Occipital lobe (tissue), 2 donors: ENCODE results near the gene CNTN3. TPM values are rescaled to one million over a fixed set of nuclear protein-coding genes. Genes with fewer than 3 reads are reported as not detected.

Source experiments
- DNase-seq: peaks from one replicate; lab custom pipeline; 2025; lab: John Stamatoyannopoulos, UW
- total RNA-seq: library from RNA; depleted of rRNA; stranded (reverse); fragments of >200 nt; gene quantifications from one replicate; pipeline ENCODE4 v1.2.3, GENCODE V29; 2014

CNTN3 gene
- total RNA-seq, 1 donor from 2014 or later: 16.2 TPM

- no peak for DNase-seq
These were observed 3.3 kb downstream of the CNTN3 start for GRCh38 chr3:74611206-74611605.

GRCh38 chr3:74607803-74608202, 6.7 kb downstream of the CNTN3 start:
- DNase-seq: no peak

- DNase-seq: no peak
These were observed 7.5 kb downstream of the CNTN3 start for GRCh38 chr3:74606996-74607395.

GRCh38 chr3:74605437-74605836, 9.0 kb downstream of the CNTN3 start:
- no peak for DNase-seq

GRCh38 chr3:74603292-74603691, 11.2 kb downstream of the CNTN3 start:
- no peak for DNase-seq

GRCh38 chr3:74602471-74602870, 12.0 kb downstream of the CNTN3 start:
- no peak for DNase-seq

- DNase-seq: no peak
These were observed 12.7 kb downstream of the CNTN3 start for GRCh38 chr3:74601793-74602192.

GRCh38 chr3:74599564-74599963, 14.9 kb downstream of the CNTN3 start:
- no peak for DNase-seq

GRCh38 chr3:74593152-74593551, 21.3 kb downstream of the CNTN3 start:
- no peak for DNase-seq

GRCh38 chr3:74592359-74592758, 22.1 kb downstream of the CNTN3 start:
- no peak for DNase-seq

GRCh38 chr3:74591946-74592345, 22.5 kb downstream of the CNTN3 start:
- no peak for DNase-seq

- no peak for DNase-seq
These were observed 23.1 kb downstream of the CNTN3 start for GRCh38 chr3:74591342-74591741.

- DNase-seq: no peak
These were observed 23.7 kb downstream of the CNTN3 start for GRCh38 chr3:74590620-74591262.

GRCh38 chr3:74584782-74585181, 29.7 kb downstream of the CNTN3 start:
- no peak for DNase-seq

GRCh38 chr3:74582982-74583381, 31.5 kb downstream of the CNTN3 start:
- DNase-seq: no peak

GRCh38 chr3:74575857-74576256, 38.6 kb downstream of the CNTN3 start:
- no peak for DNase-seq

- DNase-seq: no peak
These were observed 43.3 kb downstream of the CNTN3 start for GRCh38 chr3:74571118-74571517.
